BE2C (cell line): Measurements from ENCODE around the gene ALDH3A1.

Experiments
- DNase-seq: peaks from one replicate; pipeline ENCODE4 v3.0.0-alpha.2; 2020
- H3K27me3 ChIP-seq: fragments of 250-450 bp; sonication (Bioruptor Pico); 2 replicates; pipeline ENCODE4 v1.5.1; 2020; ENCODE audit warnings: mild to moderate bottlenecking
- H3K36me3 ChIP-seq: fragments of 250-450 bp; sonication (Bioruptor Pico); 2 replicates; pipeline ENCODE4 v1.5.1; 2020; ENCODE audit warnings: mild to moderate bottlenecking
- H3K4me1 ChIP-seq: fragments of 250-450 bp; sonication (Bioruptor Pico); 2 replicates; pipeline ENCODE4 v1.5.1; 2020
- H3K4me3 ChIP-seq: 2 replicates; pipeline ENCODE4 v1.5.1; 2011; ENCODE audit warnings: low read depth, low read length
- H3K9me3 ChIP-seq: fragments of 250-450 bp; sonication (Bioruptor Pico); 2 replicates; pipeline ENCODE4 v1.5.1; 2020
- CTCF ChIP-seq: IDR thresholded peaks from 2 replicates; pipeline ENCODE4 v1.5.1; 2012; ENCODE audit warnings: mild to moderate bottlenecking, low read depth, low read length

The ALDH3A1 gene

GRCh38 chr17:19750835-19751234, 2.7 kb upstream of the ALDH3A1 start:
- no peak for DNase-seq
- Histone ChIP-seq H3K27me3 (no peaks in the 10 kb centered on the region), H3K9me3 (no peaks in the 10 kb centered on the region), H3K4me3 (no peak overlapping the region), H3K4me1 (no peaks in the 10 kb centered on the region), H3K36me3 (no peaks in the 10 kb centered on the region)
- no peak for TF ChIP-seq CTCF

- Histone ChIP-seq H3K36me3 (no peaks in the 10 kb centered on the region), H3K9me3 (no peaks in the 10 kb centered on the region), H3K4me3 (no peak overlapping the region), H3K27me3 (no peaks in the 10 kb centered on the region), H3K4me1 (no peaks in the 10 kb centered on the region)
- TF ChIP-seq CTCF, result no peak
- DNase-seq, result no peak
These were observed 2.0 kb upstream of the ALDH3A1 start for GRCh38 chr17:19750020-19750572.

- H3K27me3 ChIP-seq, result no peaks in the 10 kb centered on the region
- no peak overlapping the region for H3K4me3 ChIP-seq
- no peaks in the 10 kb centered on the region for H3K4me1 ChIP-seq
- no peak for DNase-seq
- no peak for TF ChIP-seq CTCF
- H3K36me3 ChIP-seq, result no peaks in the 10 kb centered on the region
- H3K9me3 ChIP-seq, result no peaks in the 10 kb centered on the region
These were observed 702 bp upstream of the ALDH3A1 start for GRCh38 chr17:19748807-19749193.

- Histone ChIP-seq H3K27me3 (no peaks in the 10 kb centered on the region), H3K4me3 (no peak overlapping the region), H3K4me1 (no peaks in the 10 kb centered on the region), H3K9me3 (no peaks in the 10 kb centered on the region), H3K36me3 (no peaks in the 10 kb centered on the region)
- no peak for TF ChIP-seq CTCF
- DNase-seq, result no peak
These were observed 859 bp downstream of the ALDH3A1 start for GRCh38 chr17:19747159-19747719.

- DNase-seq, result no peak
- Histone ChIP-seq H3K4me1 (no peaks in the 10 kb centered on the region), H3K9me3 (no peaks in the 10 kb centered on the region), H3K4me3 (no peak overlapping the region), H3K27me3 (no peaks in the 10 kb centered on the region), H3K36me3 (no peaks in the 10 kb centered on the region)
- TF ChIP-seq CTCF, result no peak
These were observed 1.6 kb downstream of the ALDH3A1 start for GRCh38 chr17:19746517-19746916.

GRCh38 chr17:19744922-19745757, 3.0 kb downstream of the ALDH3A1 start:
- peak; percentile 87 for DNase-seq
- Histone ChIP-seq H3K9me3 (no peaks in the 10 kb centered on the region), H3K4me3 (no peak overlapping the region), H3K36me3 (no peaks in the 10 kb centered on the region), H3K4me1 (no peaks in the 10 kb centered on the region), H3K27me3 (no peaks in the 10 kb centered on the region)
- peak; percentile 59 for TF ChIP-seq CTCF
